Breast epithelium (tissue), 3 donors: Measurements from ENCODE around the gene ARHGEF7.

Experiments used
- CTCF ChIP-seq, 3 donors: fragments of 450-650 bp; IDR thresholded peaks; one replicate each; pipeline ENCODE4 v1.5.1; 2016 to 2017; ENCODE audit warnings: antibody characterized with exemption in 3 of 3, mild to moderate bottlenecking in 3 of 3, moderate library complexity in 3 of 3
- POLR2A ChIP-seq: fragments of 450-650 bp; IDR thresholded peaks from one replicate; pipeline ENCODE4 v1.6.1; 2016; ENCODE audit warnings: antibody characterized with exemption, mild to moderate bottlenecking, moderate library complexity
- POLR2AphosphoS5 ChIP-seq, 3 donors: sonication (generic); formaldehyde crosslinking; IDR thresholded peaks; one replicate each; pipeline ENCODE4 v1.6.1; 2017; ENCODE audit warnings: antibody characterized with exemption in 3 of 3

GRCh38 chr13:111230385-111230930 lies 115.3 kb downstream of the ARHGEF7 start:
- TF ChIP-seq CTCF (IDR thresholded peaks at IDR 0.05) (no peak), POLR2AphosphoS5 (IDR thresholded peaks at IDR 0.05) (no peak), POLR2A (no peak)
